Left ventricle myocardium inferior (tissue), 1 donor: Measurements from ENCODE around the gene AP1G2. TPM values are rescaled to one million over a fixed set of nuclear protein-coding genes. Genes with fewer than 3 reads are reported as not detected.

Experiments
- DNase-seq: peaks from one replicate; pipeline ENCODE4 v3.0.0-alpha.2; 2020
- H3K27ac ChIP-seq: fragments of 200-600 bp; replicated peaks from 2 replicates; pipeline ENCODE4 v1.8.0; 2021
- H3K27me3 ChIP-seq: fragments of 200-600 bp; 2 replicates; pipeline ENCODE4 v1.8.0; 2021; ENCODE audit warnings: low read depth
- H3K36me3 ChIP-seq: fragments of 200-600 bp; 2 replicates; pipeline ENCODE4 v1.8.0; 2021
- H3K4me1 ChIP-seq: fragments of 200-600 bp; 2 replicates; pipeline ENCODE4 v1.8.0; 2021
- H3K4me3 ChIP-seq: fragments of 200-600 bp; 2 replicates; pipeline ENCODE4 v1.8.0; 2021; ENCODE audit warnings: mild to moderate bottlenecking, moderate library complexity
- H3K9me3 ChIP-seq: fragments of 200-600 bp; replicated peaks from 2 replicates; pipeline ENCODE4 v1.8.0; 2021
- CTCF ChIP-seq: fragments of 200-600 bp; IDR thresholded peaks from 2 replicates; pipeline ENCODE4 v1.8.0; 2021; ENCODE audit warnings: antibody characterized with exemption, mild to moderate bottlenecking, borderline replicate concordance
- intact Hi-C: fragments of 100-400 bp; cut with micrococcal nuclease; formaldehyde crosslinking; loops from one replicate; pipeline ENCODE4 v1.11.0; 2022
- total RNA-seq: library from RNA; stranded (reverse); fragmentation: NEBNext Ultra II Directional; extraction: Animal tissue kit (Norgen Biotek cat#: 25700); gene quantifications from one replicate; pipeline ENCODE4 v1.2.1, GENCODE V29; 2021
- donor health status: DM: no; HTN: yes; CAD: no; lungs with severe emphysema.

The AP1G2 gene
- total RNA-seq, 1 donor from 2014 or later, result 10.4 TPM

- Histone ChIP-seq H3K36me3 (no peaks in the 10 kb centered on the region), H3K4me3 (no peak overlapping the region), H3K27ac (no peak overlapping the region), H3K4me1 (peaks cover 4% of the 10 kb centered on the region), H3K9me3 (no peaks in the 10 kb centered on the region), H3K27me3 (no peaks in the 10 kb centered on the region)
- peak; percentile 14 for TF ChIP-seq CTCF
- no peak for DNase-seq
- intact Hi-C loops, result no loop called here
These were observed 39.0 kb downstream of the AP1G2 start for GRCh38 chr14:23528555-23528954.

- Histone ChIP-seq H3K27ac (no peak overlapping the region), H3K9me3 (no peaks in the 10 kb centered on the region), H3K36me3 (no peaks in the 10 kb centered on the region), H3K27me3 (peaks cover 4% of the 10 kb centered on the region), H3K4me3 (no peak overlapping the region), H3K4me1 (no peaks in the 10 kb centered on the region)
- intact Hi-C loops, result no loop called here
- DNase-seq, result no peak
- TF ChIP-seq CTCF, result no peak
These were observed 42.0 kb downstream of the AP1G2 start for GRCh38 chr14:23525611-23526010.

GRCh38 chr14:23524954-23525353 is 42.6 kb downstream of the AP1G2 start:
- no peak overlapping the region for H3K27ac ChIP-seq
- H3K36me3 ChIP-seq, result no peaks in the 10 kb centered on the region
- intact Hi-C loops, result no loop called here
- no peak for DNase-seq
- no peak for TF ChIP-seq CTCF
- no peak overlapping the region for H3K4me3 ChIP-seq
- H3K9me3 ChIP-seq, result no peaks in the 10 kb centered on the region
- H3K27me3 ChIP-seq, result peaks cover 9% of the 10 kb centered on the region
- H3K4me1 ChIP-seq, result no peaks in the 10 kb centered on the region

- TF ChIP-seq CTCF, result no peak
- H3K27ac ChIP-seq, result no peak overlapping the region
- H3K27me3 ChIP-seq, result peaks cover 9% of the 10 kb centered on the region
- no peak overlapping the region for H3K4me3 ChIP-seq
- H3K36me3 ChIP-seq, result no peaks in the 10 kb centered on the region
- no peaks in the 10 kb centered on the region for H3K4me1 ChIP-seq
- intact Hi-C loops, result no loop called here
- DNase-seq, result no peak
- H3K9me3 ChIP-seq, result no peaks in the 10 kb centered on the region
These were observed 44.2 kb downstream of the AP1G2 start for GRCh38 chr14:23523229-23524016.

- DNase-seq, result no peak
- intact Hi-C loops, result no loop called here
- H3K27ac ChIP-seq, result no peak overlapping the region
- H3K27me3 ChIP-seq, result peaks cover 9% of the 10 kb centered on the region
- no peak overlapping the region for H3K4me3 ChIP-seq
- H3K4me1 ChIP-seq, result no peaks in the 10 kb centered on the region
- no peak for TF ChIP-seq CTCF
- H3K9me3 ChIP-seq, result no peaks in the 10 kb centered on the region
- H3K36me3 ChIP-seq, result no peaks in the 10 kb centered on the region
These were observed 44.9 kb downstream of the AP1G2 start for GRCh38 chr14:23522643-23523198.
